K562 (cell line): ENCODE data around the gene LEAP2. TPM values are rescaled to one million over a fixed set of nuclear protein-coding genes. Genes with fewer than 3 reads are reported as not detected.

Experiments
- ASH1L ChIP-seq: fragments of 450-650 bp; IDR thresholded peaks from 2 replicates; pipeline ENCODE4 v1.6.1; 2018; ENCODE audit warnings: borderline replicate concordance, mild to moderate bottlenecking, low read depth; ENCODE audit not compliant: partially characterized antibody
- KLF6 ChIP-seq: fragments of 250-450 bp; sonication (Bioruptor Pico); IDR thresholded peaks from 2 replicates; pipeline ENCODE4 v1.4.0; 2020; ENCODE audit warnings: mild to moderate bottlenecking, moderate library complexity, borderline replicate concordance
- NRF1 ChIP-seq, 2 experiments: fragments of 450-650 bp; IDR thresholded peaks in 1 of 2; conservative IDR thresholded peaks in 1 of 2; 2 replicates each; pipeline ENCODE4 v1.6.1; 2014; ENCODE audit warnings: mild to moderate bottlenecking in 2 of 2
- PURB ChIP-seq: sonication (generic); formaldehyde crosslinking; IDR thresholded peaks from 2 replicates; pipeline ENCODE4 v1.9.0; 2021; ENCODE audit warnings: low read depth, mild to moderate bottlenecking, missing genetic modification reagents
- SMARCA5 ChIP-seq: fragments of 450-650 bp; IDR thresholded peaks from 2 replicates; pipeline ENCODE4 v1.6.1; 2016
- SP2 ChIP-seq: IDR thresholded peaks from 2 replicates; pipeline ENCODE4 v1.6.1; 2011; ENCODE audit warnings: mild to moderate bottlenecking, low read depth, low read length, moderate library complexity; ENCODE audit not compliant: poor library complexity, severe bottlenecking; ENCODE audit errors: extremely low read depth
- SUPT5H ChIP-seq: fragments of 450-650 bp; IDR thresholded peaks from 2 replicates; pipeline ENCODE4 v1.6.1; 2016
- TBL1XR1 ChIP-seq, 2 experiments: IDR thresholded peaks; 2 replicates each; pipeline ENCODE4 v1.6.1; 2012; ENCODE audit warnings: improper control_type of control experiment in 2 of 2, low read length in 2 of 2, mild to moderate bottlenecking in 1 of 2
- WHSC1 ChIP-seq: IDR thresholded peaks from one replicate; pipeline ENCODE4 v1.6.1; 2012; ENCODE audit warnings: low read length, control low read depth, inconsistent platforms
- ZFP1 ChIP-seq: fragments of 450-650 bp; formaldehyde crosslinking; IDR thresholded peaks from 2 replicates; pipeline ENCODE4 v1.4.0; 2020; ENCODE audit warnings: mild to moderate bottlenecking, mixed read lengths
- ZNF324 ChIP-seq: fragments of 250-450 bp; sonication (Bioruptor Pico); IDR thresholded peaks from 2 replicates; pipeline ENCODE4 v1.4.0; 2020; ENCODE audit warnings: mild to moderate bottlenecking
- ZNF384 ChIP-seq: IDR thresholded peaks from 2 replicates; pipeline ENCODE4 v1.6.1; 2012; ENCODE audit warnings: low read depth, low read length, improper control_type of control experiment
- polyA plus RNA-seq, 8 experiments: library from polyadenylated mRNA; depleted of rRNA in 4 of 8; stranded (reverse) in 5 of 8; unstranded in 3 of 8; fragments of >200 nt; fragmentation: Nextera tagmentation in 2 of 8; fragmentation: Illumina TruSeq in 1 of 8; extraction: Ambion mirVana in 2 of 8; extraction: Trizol in 1 of 8; gene quantifications; 2 replicates each; pipeline versions ENCODE4 v1.2.1 to v1.2.3, GENCODE V29; 2011 to 2014; ENCODE audit warnings: inconsistent platforms in 1 of 8, missing spikeins in 1 of 8
- total RNA-seq, 7 experiments: library from RNA; depleted of rRNA in 6 of 7; stranded (reverse); fragments of >200 nt in 6 of 7; fragmentation: Illumina TruSeq in 2 of 7; extraction: Trizol in 2 of 7; gene quantifications; 2 replicates each; pipeline versions ENCODE4 v1.2.1 to v1.2.3, GENCODE V29; 2011 to 2021; ENCODE audit warnings: low replicate concordance in 1 of 7
- TF ChIP-seq, protein P1 (sequence below): fragments of 450-650 bp; IDR thresholded peaks from 2 replicates; pipeline ENCODE4 v1.6.1; 2016; ENCODE audit warnings: mild to moderate bottlenecking, moderate library complexity
- TF ChIP-seq, protein P2 (sequence below): fragments of 250-450 bp; sonication (Bioruptor Pico); IDR thresholded peaks from 2 replicates; pipeline ENCODE4 v1.4.0; 2020; ENCODE audit warnings: mild to moderate bottlenecking
- TF ChIP-seq, protein P3 (sequence below): fragments of 250-450 bp; sonication (Bioruptor Pico); IDR thresholded peaks from 2 replicates; pipeline ENCODE4 v1.8.0; 2022; ENCODE audit warnings: moderate library complexity, mild to moderate bottlenecking, inconsistent platforms

The LEAP2 gene
- total and polyA plus RNA-seq, 9 of the 15 experiments (the other 6 are each of a cell fraction or from before 2014, with no cell fraction given) = 1.1 to 5.6 (median 2.5) TPM

DNA sequence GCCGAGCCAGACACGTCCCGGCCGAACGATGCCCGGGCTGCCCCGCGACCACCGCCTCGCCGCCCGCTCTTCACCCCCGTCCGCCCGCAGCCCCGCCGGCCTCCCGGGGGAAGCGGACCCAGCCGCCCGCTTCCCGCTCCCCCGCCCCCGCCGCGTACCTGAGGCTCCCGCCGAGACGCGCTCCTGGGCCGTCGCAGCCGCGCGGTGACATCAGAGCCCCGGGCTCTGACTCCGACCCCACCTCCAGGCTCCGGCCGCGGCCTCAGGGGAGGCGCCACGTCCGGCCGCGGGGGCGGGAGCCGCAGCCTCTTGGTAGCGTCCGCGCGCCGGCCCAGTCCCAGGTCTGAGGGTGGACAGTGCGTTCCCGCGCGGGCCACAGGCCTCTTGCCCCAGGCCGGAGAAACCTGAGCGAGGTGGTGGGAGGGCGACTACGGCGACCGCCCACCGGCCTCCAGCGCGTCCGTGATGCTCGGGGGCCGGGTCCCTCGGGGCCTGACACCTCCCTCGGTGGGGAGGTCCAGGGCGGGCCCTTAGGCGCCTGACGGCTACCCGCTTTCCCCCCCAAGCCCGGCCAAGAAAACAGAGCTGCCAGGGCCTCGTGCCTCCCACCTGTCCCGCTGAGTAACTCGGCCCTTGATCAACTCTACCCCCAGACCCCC is 42.9 kb upstream of the LEAP2 start, which contains the start of gene SHROOM1 (continued):
- TF ChIP-seq, protein P1, sequence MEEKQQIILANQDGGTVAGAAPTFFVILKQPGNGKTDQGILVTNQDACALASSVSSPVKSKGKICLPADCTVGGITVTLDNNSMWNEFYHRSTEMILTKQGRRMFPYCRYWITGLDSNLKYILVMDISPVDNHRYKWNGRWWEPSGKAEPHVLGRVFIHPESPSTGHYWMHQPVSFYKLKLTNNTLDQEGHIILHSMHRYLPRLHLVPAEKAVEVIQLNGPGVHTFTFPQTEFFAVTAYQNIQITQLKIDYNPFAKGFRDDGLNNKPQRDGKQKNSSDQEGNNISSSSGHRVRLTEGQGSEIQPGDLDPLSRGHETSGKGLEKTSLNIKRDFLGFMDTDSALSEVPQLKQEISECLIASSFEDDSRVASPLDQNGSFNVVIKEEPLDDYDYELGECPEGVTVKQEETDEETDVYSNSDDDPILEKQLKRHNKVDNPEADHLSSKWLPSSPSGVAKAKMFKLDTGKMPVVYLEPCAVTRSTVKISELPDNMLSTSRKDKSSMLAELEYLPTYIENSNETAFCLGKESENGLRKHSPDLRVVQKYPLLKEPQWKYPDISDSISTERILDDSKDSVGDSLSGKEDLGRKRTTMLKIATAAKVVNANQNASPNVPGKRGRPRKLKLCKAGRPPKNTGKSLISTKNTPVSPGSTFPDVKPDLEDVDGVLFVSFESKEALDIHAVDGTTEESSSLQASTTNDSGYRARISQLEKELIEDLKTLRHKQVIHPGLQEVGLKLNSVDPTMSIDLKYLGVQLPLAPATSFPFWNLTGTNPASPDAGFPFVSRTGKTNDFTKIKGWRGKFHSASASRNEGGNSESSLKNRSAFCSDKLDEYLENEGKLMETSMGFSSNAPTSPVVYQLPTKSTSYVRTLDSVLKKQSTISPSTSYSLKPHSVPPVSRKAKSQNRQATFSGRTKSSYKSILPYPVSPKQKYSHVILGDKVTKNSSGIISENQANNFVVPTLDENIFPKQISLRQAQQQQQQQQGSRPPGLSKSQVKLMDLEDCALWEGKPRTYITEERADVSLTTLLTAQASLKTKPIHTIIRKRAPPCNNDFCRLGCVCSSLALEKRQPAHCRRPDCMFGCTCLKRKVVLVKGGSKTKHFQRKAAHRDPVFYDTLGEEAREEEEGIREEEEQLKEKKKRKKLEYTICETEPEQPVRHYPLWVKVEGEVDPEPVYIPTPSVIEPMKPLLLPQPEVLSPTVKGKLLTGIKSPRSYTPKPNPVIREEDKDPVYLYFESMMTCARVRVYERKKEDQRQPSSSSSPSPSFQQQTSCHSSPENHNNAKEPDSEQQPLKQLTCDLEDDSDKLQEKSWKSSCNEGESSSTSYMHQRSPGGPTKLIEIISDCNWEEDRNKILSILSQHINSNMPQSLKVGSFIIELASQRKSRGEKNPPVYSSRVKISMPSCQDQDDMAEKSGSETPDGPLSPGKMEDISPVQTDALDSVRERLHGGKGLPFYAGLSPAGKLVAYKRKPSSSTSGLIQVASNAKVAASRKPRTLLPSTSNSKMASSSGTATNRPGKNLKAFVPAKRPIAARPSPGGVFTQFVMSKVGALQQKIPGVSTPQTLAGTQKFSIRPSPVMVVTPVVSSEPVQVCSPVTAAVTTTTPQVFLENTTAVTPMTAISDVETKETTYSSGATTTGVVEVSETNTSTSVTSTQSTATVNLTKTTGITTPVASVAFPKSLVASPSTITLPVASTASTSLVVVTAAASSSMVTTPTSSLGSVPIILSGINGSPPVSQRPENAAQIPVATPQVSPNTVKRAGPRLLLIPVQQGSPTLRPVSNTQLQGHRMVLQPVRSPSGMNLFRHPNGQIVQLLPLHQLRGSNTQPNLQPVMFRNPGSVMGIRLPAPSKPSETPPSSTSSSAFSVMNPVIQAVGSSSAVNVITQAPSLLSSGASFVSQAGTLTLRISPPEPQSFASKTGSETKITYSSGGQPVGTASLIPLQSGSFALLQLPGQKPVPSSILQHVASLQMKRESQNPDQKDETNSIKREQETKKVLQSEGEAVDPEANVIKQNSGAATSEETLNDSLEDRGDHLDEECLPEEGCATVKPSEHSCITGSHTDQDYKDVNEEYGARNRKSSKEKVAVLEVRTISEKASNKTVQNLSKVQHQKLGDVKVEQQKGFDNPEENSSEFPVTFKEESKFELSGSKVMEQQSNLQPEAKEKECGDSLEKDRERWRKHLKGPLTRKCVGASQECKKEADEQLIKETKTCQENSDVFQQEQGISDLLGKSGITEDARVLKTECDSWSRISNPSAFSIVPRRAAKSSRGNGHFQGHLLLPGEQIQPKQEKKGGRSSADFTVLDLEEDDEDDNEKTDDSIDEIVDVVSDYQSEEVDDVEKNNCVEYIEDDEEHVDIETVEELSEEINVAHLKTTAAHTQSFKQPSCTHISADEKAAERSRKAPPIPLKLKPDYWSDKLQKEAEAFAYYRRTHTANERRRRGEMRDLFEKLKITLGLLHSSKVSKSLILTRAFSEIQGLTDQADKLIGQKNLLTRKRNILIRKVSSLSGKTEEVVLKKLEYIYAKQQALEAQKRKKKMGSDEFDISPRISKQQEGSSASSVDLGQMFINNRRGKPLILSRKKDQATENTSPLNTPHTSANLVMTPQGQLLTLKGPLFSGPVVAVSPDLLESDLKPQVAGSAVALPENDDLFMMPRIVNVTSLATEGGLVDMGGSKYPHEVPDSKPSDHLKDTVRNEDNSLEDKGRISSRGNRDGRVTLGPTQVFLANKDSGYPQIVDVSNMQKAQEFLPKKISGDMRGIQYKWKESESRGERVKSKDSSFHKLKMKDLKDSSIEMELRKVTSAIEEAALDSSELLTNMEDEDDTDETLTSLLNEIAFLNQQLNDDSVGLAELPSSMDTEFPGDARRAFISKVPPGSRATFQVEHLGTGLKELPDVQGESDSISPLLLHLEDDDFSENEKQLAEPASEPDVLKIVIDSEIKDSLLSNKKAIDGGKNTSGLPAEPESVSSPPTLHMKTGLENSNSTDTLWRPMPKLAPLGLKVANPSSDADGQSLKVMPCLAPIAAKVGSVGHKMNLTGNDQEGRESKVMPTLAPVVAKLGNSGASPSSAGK = peak; percentile 94
- TF ChIP-seq ZFP1 (CRISPR knock-in tag) = no peak
- TF ChIP-seq NRF1 (conservative IDR thresholded peaks at IDR 0.05 in 1 of 2, IDR thresholded peaks at IDR 0.05 in 1 of 2) = peak; percentile 63 to 69; a peak in 3 of 4 replicates
- no peak for TF ChIP-seq PURB (CRISPR knock-in tag)
- TF ChIP-seq SMARCA5 = no peak
- no peak for TF ChIP-seq WHSC1
- TF ChIP-seq, protein P2, sequence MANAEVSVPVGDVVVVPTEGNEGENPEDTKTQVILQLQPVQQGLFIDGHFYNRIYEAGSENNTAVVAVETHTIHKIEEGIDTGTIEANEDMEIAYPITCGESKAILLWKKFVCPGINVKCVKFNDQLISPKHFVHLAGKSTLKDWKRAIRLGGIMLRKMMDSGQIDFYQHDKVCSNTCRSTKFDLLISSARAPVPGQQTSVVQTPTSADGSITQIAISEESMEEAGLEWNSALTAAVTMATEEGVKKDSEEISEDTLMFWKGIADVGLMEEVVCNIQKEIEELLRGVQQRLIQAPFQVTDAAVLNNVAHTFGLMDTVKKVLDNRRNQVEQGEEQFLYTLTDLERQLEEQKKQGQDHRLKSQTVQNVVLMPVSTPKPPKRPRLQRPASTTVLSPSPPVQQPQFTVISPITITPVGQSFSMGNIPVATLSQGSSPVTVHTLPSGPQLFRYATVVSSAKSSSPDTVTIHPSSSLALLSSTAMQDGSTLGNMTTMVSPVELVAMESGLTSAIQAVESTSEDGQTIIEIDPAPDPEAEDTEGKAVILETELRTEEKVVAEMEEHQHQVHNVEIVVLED = peak; percentile 75
- peak; percentile 17; the same call in 1 of the 2 replicates for TF ChIP-seq KLF6 (CRISPR knock-in tag)
- TF ChIP-seq, protein P3, sequence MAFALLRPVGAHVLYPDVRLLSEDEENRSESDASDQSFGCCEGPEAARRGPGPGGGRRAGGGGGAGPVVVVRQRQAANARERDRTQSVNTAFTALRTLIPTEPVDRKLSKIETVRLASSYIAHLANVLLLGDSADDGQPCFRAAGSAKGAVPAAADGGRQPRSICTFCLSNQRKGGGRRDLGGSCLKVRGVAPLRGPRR (CRISPR knock-in tag) = no peak; the same call in 1 of the 2 replicates
- TF ChIP-seq SP2 = no peak
- TF ChIP-seq SUPT5H = peak; percentile 80
- TF ChIP-seq ZNF384 = no peak
- no peak for TF ChIP-seq ASH1L
- TF ChIP-seq TBL1XR1 (IDR thresholded peaks at IDR 0.05; ENCODE audit: low read length in 2 of 2) = no peak
- no peak for TF ChIP-seq ZNF324 (CRISPR knock-in tag)
